ENCODE measurements around the gene FCHO2. TPM values are rescaled to one million over a fixed set of nuclear protein-coding genes. Genes with fewer than 3 reads are reported as not detected.

The FCHO2 gene
- total and polyA plus RNA-seq, 10 of the 15 experiments (the other 5 are each of a cell fraction or from before 2014, with no cell fraction given): 0.05 to 1.4 (median 0.18) TPM

GRCh38 chr5:73104326-73104725, 148.5 kb downstream of the FCHO2 start (continued):
- TF ChIP-seq, protein P1, sequence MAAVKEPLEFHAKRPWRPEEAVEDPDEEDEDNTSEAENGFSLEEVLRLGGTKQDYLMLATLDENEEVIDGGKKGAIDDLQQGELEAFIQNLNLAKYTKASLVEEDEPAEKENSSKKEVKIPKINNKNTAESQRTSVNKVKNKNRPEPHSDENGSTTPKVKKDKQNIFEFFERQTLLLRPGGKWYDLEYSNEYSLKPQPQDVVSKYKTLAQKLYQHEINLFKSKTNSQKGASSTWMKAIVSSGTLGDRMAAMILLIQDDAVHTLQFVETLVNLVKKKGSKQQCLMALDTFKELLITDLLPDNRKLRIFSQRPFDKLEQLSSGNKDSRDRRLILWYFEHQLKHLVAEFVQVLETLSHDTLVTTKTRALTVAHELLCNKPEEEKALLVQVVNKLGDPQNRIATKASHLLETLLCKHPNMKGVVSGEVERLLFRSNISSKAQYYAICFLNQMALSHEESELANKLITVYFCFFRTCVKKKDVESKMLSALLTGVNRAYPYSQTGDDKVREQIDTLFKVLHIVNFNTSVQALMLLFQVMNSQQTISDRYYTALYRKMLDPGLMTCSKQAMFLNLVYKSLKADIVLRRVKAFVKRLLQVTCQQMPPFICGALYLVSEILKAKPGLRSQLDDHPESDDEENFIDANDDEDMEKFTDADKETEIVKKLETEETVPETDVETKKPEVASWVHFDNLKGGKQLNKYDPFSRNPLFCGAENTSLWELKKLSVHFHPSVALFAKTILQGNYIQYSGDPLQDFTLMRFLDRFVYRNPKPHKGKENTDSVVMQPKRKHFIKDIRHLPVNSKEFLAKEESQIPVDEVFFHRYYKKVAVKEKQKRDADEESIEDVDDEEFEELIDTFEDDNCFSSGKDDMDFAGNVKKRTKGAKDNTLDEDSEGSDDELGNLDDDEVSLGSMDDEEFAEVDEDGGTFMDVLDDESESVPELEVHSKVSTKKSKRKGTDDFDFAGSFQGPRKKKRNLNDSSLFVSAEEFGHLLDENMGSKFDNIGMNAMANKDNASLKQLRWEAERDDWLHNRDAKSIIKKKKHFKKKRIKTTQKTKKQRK (IDR thresholded peaks at IDR 0.05; ENCODE audit: low read depth, low read length): no peak
- TF ChIP-seq KDM1A (IDR thresholded peaks at IDR 0.05; ENCODE audit: borderline replicate concordance): no peak
- no peak for TF ChIP-seq E2F8 (IDR thresholded peaks at IDR 0.05; ENCODE audit: low read depth, partially characterized antibody)
- no peak for TF ChIP-seq MXI1 (IDR thresholded peaks at IDR 0.05; ENCODE audit: low read depth, low read length)
- no peak for TF ChIP-seq HCFC1 (IDR thresholded peaks at IDR 0.05; ENCODE audit: low read length)
- no peak for TF ChIP-seq EZH2 (IDR thresholded peaks at IDR 0.05; ENCODE audit: borderline replicate concordance, control insufficient read depth, low read depth, low read length)

DNA sequence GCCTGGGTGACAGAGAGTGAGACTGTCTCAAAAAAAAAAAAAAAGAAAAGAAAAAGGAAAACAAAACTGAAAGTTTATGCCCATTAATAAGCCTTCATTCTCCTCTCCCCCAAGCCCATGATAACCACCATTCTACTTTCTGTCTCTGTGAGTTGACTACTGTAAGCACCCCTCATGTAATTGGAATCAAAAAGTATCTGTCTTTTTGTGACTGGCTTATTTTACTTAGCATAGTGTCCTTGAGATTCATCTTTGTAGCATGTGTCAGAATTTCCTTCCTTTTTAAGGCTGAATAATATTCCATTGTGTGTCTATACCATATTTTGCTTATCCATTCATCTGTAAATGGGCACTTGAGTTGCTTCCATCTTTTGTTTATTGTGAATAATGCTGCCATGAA, 150.5 kb downstream of the FCHO2 start:
- TF ChIP-seq, protein P2, sequence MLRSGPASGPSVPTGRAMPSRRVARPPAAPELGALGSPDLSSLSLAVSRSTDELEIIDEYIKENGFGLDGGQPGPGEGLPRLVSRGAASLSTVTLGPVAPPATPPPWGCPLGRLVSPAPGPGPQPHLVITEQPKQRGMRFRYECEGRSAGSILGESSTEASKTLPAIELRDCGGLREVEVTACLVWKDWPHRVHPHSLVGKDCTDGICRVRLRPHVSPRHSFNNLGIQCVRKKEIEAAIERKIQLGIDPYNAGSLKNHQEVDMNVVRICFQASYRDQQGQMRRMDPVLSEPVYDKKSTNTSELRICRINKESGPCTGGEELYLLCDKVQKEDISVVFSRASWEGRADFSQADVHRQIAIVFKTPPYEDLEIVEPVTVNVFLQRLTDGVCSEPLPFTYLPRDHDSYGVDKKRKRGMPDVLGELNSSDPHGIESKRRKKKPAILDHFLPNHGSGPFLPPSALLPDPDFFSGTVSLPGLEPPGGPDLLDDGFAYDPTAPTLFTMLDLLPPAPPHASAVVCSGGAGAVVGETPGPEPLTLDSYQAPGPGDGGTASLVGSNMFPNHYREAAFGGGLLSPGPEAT (IDR thresholded peaks at IDR 0.05; ENCODE audit: low read depth): no peak
- no peak for TF ChIP-seq SKIL (IDR thresholded peaks at IDR 0.05; ENCODE audit: low read depth, poor library complexity, severe bottlenecking)
- no peak for TF ChIP-seq SP1 (IDR thresholded peaks at IDR 0.05; ENCODE audit: low read depth, low read length)
- TF ChIP-seq MEF2A (IDR thresholded peaks at IDR 0.05; ENCODE audit: insufficient read depth, low read depth, low read length): no peak
- TF ChIP-seq EZH2 (IDR thresholded peaks at IDR 0.05; ENCODE audit: borderline replicate concordance, control insufficient read depth, low read depth, low read length): no peak
- TF ChIP-seq CREM (IDR thresholded peaks at IDR 0.05; ENCODE audit: low read depth): no peak
- RAD21 ChIA-PET (ENCODE audit: unreplicated experiment): no interaction called here
- Histone ChIP-seq H3K36me3 (ENCODE audit: control insufficient read depth in 2 of 2, insufficient read depth in 2 of 2, low read length in 1 of 2) (no peaks in the 10 kb centered on the region), H3K79me2 (ENCODE audit: control insufficient read depth, insufficient read depth, low read length) (no peaks in the 10 kb centered on the region), H2AFZ (ENCODE audit: control insufficient read depth, low read depth, low read length) (no peak overlapping the region), H3K4me1 (ENCODE audit: control insufficient read depth, insufficient read depth, low read length) (no peaks in the 10 kb centered on the region), H3K27ac (ENCODE audit: control insufficient read depth, insufficient read depth) (no peak overlapping the region), H4K20me1 (ENCODE audit: control insufficient read depth, insufficient read depth) (no peaks in the 10 kb centered on the region), H3K9ac (ENCODE audit: control insufficient read depth, insufficient read depth, low read length) (no peak overlapping the region), H3K4me2 (ENCODE audit: control insufficient read depth, insufficient read depth) (no peak overlapping the region), H3K27me3 (replicated peaks in 1 of 2; ENCODE audit: control insufficient read depth in 2 of 2, insufficient read depth in 2 of 2, low read length in 1 of 2) (no peaks in the 10 kb centered on the region), H3K9me3 (replicated peaks; ENCODE audit: control insufficient read depth, insufficient read depth, low read length) (no peaks in the 10 kb centered on the region), H3K4me3 (no peak overlapping the region)
- FAIRE-seq: no peak
- SMC1A ChIA-PET (ENCODE audit: uncharacterized antibody, unreplicated experiment): no interaction called here
- peak; percentile 50 for ATAC-seq
- no peak for DNase-seq (ENCODE audit: low read depth, low spot score)
- CTCF ChIA-PET: no interaction called here
- in situ Hi-C loops (cut with MboI) (no loop called here), intact Hi-C loops (cut with micrococcal nuclease; ENCODE audit: unreplicated experiment) (no loop called here)
- POLR2A ChIA-PET: no interaction called here
- no TSS peak for BruUV-seq (replicated peaks)

All from GM12878 (cell line).